ENCODE data around the gene CXCL3. TPM values are rescaled to one million over a fixed set of nuclear protein-coding genes. Genes with fewer than 3 reads are reported as not detected.

CXCL3 gene
- total RNA-seq, 2 experiments from 2014 or later, result not detected

DNA sequence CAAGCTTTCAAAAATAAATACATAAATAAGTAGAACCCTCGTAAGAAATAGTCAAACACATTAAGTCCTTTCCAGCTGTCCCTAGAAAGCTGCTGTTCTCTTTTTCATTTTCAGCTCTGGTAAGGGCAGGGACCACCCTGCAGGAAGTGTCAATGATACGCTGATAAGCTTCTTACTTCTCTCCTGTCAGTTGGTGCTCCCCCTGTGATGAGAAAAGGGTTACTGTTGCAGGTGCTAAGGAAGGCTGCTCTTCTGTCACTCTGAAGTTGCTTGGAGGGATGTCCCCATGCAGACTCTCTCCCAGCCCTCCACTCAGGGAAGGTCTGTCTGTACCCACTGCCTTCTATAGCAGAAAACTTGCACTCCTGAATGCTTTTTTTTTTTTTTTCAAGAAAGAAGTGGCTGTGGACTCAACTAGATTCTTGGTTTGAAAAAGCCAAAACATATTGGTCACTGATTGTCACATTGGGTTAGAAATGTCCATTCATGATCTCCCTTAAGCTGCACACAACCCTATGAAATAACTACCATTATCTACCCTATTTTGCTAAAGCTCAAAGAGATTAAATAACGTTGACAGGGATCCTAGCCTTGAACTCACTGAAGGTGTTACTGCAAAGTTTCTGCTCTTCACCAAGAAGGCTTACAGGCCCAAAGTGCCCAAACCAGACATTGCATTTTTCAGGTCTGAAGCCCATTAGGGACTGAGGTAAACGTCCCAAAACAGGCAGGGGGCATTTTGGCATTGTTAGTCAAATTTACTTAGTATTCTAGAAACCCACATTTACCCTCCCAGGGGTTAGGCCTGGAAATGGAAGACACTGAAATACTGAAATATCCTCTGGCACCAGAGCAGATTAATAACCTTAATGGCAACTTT, 1.2 kb downstream of the CXCL3 start:
- CTCF ChIA-PET (ENCODE audit: unreplicated experiment), result no interaction called here
- Histone ChIP-seq H3K4me1 (ENCODE audit: insufficient read depth, low read length, poor library complexity, severe bottlenecking) (no peaks in the 10 kb centered on the region), H3K9me3 (ENCODE audit: low read length) (no peaks in the 10 kb centered on the region), H2AFZ (ENCODE audit: low read length) (no peak overlapping the region), H3K79me2 (ENCODE audit: insufficient read depth, low read depth, low read length) (no peaks in the 10 kb centered on the region), H4K20me1 (ENCODE audit: insufficient read depth, low read length) (no peaks in the 10 kb centered on the region), H3K4me3 (ENCODE audit: low read depth, low read length, poor library complexity, severe bottlenecking) (no peak overlapping the region), H3K36me3 (ENCODE audit: insufficient read depth, low read length) (no peaks in the 10 kb centered on the region), H3K4me2 (ENCODE audit: low read length) (no peak overlapping the region), H3K9me2 (ENCODE audit: insufficient read depth, low read length) (no peaks in the 10 kb centered on the region), H3K27ac (ENCODE audit: low read depth, low read length, poor library complexity, severe bottlenecking) (no peak overlapping the region)
- TF ChIP-seq EZH2phosphoT487 (IDR thresholded peaks at IDR 0.05; ENCODE audit: borderline replicate concordance, low read depth, low read length) (no peak), CTCF (conservative IDR thresholded peaks at IDR 0.05; ENCODE audit: low read length) (no peak)
- no peak for DNase-seq (ENCODE audit: low spot score)
- no TSS peak for BruUV-seq (replicated peaks)
- intact Hi-C loops (cut with micrococcal nuclease; ENCODE audit: unreplicated experiment), result no loop called here
- POLR2A ChIA-PET, result interaction anchor here (0.6 to 1.1 kb wide), 3 partner anchors 18 to 284 kb away, joined by 3 to 4 read pairs (median 3); no protein-coding TSS in a partner anchor

GRCh38 chr4:74033739-74034138, 4.8 kb downstream of the CXCL3 start:
- H3K36me3 ChIP-seq (ENCODE audit: insufficient read depth, low read length), result no peaks in the 10 kb centered on the region
- H4K20me1 ChIP-seq (ENCODE audit: insufficient read depth, low read length), result no peaks in the 10 kb centered on the region
- BruUV-seq (replicated peaks), result no TSS peak
- no peaks in the 10 kb centered on the region for H3K4me1 ChIP-seq (ENCODE audit: insufficient read depth, low read length, poor library complexity, severe bottlenecking)
- H3K4me3 ChIP-seq (ENCODE audit: low read depth, low read length, poor library complexity, severe bottlenecking), result no peak overlapping the region
- H3K9me2 ChIP-seq (ENCODE audit: insufficient read depth, low read length), result no peaks in the 10 kb centered on the region
- POLR2A ChIA-PET, result interaction anchor here (0.8 kb wide), 1 partner anchor 19 kb away, joined by 3 read pairs; no protein-coding TSS in a partner anchor
- no peaks in the 10 kb centered on the region for H3K9me3 ChIP-seq (ENCODE audit: low read length)
- H3K27ac ChIP-seq (ENCODE audit: low read depth, low read length, poor library complexity, severe bottlenecking), result no peak overlapping the region
- TF ChIP-seq EZH2phosphoT487 (IDR thresholded peaks at IDR 0.05; ENCODE audit: borderline replicate concordance, low read depth, low read length) (no peak), CTCF (conservative IDR thresholded peaks at IDR 0.05; ENCODE audit: low read length) (no peak)
- CTCF ChIA-PET (ENCODE audit: unreplicated experiment), result no interaction called here
- no peaks in the 10 kb centered on the region for H3K79me2 ChIP-seq (ENCODE audit: insufficient read depth, low read depth, low read length)
- DNase-seq (ENCODE audit: low spot score), result no peak
- H2AFZ ChIP-seq (ENCODE audit: low read length), result no peak overlapping the region
- intact Hi-C loops (cut with micrococcal nuclease; ENCODE audit: unreplicated experiment), result no loop called here
- H3K4me2 ChIP-seq (ENCODE audit: low read length), result no peak overlapping the region

DNA sequence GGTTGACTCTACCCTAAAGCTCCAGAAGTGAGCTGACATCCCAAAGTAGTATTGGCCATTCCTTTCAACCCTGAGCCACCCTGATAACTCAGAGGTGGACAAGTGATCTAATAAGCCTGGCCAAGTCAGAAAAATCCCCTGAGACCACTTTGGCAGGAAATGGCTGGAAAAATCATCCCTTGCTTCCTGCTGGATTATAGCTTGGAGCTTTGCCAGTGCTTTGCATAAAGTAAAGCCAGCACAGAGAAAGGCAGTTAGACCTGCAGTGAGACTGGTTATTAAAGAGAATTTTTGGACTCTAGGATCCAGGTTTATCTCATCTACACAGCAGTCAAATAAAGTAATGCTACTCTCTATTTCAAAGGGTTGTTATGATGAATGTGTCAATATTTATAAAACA, 6.4 kb downstream of the CXCL3 start:
- no peak for TF ChIP-seq CTCF (conservative IDR thresholded peaks at IDR 0.05; ENCODE audit: low read length)
- no peak for TF ChIP-seq EZH2phosphoT487 (IDR thresholded peaks at IDR 0.05; ENCODE audit: borderline replicate concordance, low read depth, low read length)
- no peaks in the 10 kb centered on the region for H3K4me1 ChIP-seq (ENCODE audit: insufficient read depth, low read length, poor library complexity, severe bottlenecking)
- H2AFZ ChIP-seq (ENCODE audit: low read length), result no peak overlapping the region
- CTCF ChIA-PET (ENCODE audit: unreplicated experiment), result no interaction called here
- no peaks in the 10 kb centered on the region for H4K20me1 ChIP-seq (ENCODE audit: insufficient read depth, low read length)
- H3K4me2 ChIP-seq (ENCODE audit: low read length), result no peak overlapping the region
- H3K4me3 ChIP-seq (ENCODE audit: low read depth, low read length, poor library complexity, severe bottlenecking), result no peak overlapping the region
- intact Hi-C loops (cut with micrococcal nuclease; ENCODE audit: unreplicated experiment), result no loop called here
- no TSS peak for BruUV-seq (replicated peaks)
- no peaks in the 10 kb centered on the region for H3K9me3 ChIP-seq (ENCODE audit: low read length)
- H3K27ac ChIP-seq (ENCODE audit: low read depth, low read length, poor library complexity, severe bottlenecking), result no peak overlapping the region
- H3K9me2 ChIP-seq (ENCODE audit: insufficient read depth, low read length), result no peaks in the 10 kb centered on the region
- POLR2A ChIA-PET, result no interaction called here
- no peaks in the 10 kb centered on the region for H3K79me2 ChIP-seq (ENCODE audit: insufficient read depth, low read depth, low read length)
- no peak for DNase-seq (ENCODE audit: low spot score)
- H3K36me3 ChIP-seq (ENCODE audit: insufficient read depth, low read length), result no peaks in the 10 kb centered on the region
